ENCODE measurements around the gene NPHP4.

- TF ChIP-seq USF2 (IDR thresholded peaks at IDR 0.05; ENCODE audit: borderline replicate concordance, low read depth, low read length) (no peak), USF1 (IDR thresholded peaks at IDR 0.05; ENCODE audit: borderline replicate concordance, low read depth) (no peak), CTCF (IDR thresholded peaks at IDR 0.05) (no peak), NFIC (IDR thresholded peaks at IDR 0.05; ENCODE audit: borderline replicate concordance) (no peak), NRF1 (IDR thresholded peaks at IDR 0.05; ENCODE audit: low read depth, low read length) (no peak), YY1 (IDR thresholded peaks at IDR 0.05; ENCODE audit: low read depth) (no peak), SIN3A (IDR thresholded peaks at IDR 0.05; ENCODE audit: borderline replicate concordance, low read depth, low read length) (no peak), PBX3 (IDR thresholded peaks at IDR 0.05) (no peak), RFX5 (IDR thresholded peaks at IDR 0.05; ENCODE audit: low read length) (no peak), GABPA (IDR thresholded peaks at IDR 0.05; ENCODE audit: low read depth) (no peak)
- TF ChIP-seq, protein P1, sequence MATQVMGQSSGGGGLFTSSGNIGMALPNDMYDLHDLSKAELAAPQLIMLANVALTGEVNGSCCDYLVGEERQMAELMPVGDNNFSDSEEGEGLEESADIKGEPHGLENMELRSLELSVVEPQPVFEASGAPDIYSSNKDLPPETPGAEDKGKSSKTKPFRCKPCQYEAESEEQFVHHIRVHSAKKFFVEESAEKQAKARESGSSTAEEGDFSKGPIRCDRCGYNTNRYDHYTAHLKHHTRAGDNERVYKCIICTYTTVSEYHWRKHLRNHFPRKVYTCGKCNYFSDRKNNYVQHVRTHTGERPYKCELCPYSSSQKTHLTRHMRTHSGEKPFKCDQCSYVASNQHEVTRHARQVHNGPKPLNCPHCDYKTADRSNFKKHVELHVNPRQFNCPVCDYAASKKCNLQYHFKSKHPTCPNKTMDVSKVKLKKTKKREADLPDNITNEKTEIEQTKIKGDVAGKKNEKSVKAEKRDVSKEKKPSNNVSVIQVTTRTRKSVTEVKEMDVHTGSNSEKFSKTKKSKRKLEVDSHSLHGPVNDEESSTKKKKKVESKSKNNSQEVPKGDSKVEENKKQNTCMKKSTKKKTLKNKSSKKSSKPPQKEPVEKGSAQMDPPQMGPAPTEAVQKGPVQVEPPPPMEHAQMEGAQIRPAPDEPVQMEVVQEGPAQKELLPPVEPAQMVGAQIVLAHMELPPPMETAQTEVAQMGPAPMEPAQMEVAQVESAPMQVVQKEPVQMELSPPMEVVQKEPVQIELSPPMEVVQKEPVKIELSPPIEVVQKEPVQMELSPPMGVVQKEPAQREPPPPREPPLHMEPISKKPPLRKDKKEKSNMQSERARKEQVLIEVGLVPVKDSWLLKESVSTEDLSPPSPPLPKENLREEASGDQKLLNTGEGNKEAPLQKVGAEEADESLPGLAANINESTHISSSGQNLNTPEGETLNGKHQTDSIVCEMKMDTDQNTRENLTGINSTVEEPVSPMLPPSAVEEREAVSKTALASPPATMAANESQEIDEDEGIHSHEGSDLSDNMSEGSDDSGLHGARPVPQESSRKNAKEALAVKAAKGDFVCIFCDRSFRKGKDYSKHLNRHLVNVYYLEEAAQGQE (IDR thresholded peaks at IDR 0.05; ENCODE audit: low read depth, low read length), result no peak
Observed at GRCh38 chr1:5898266-5898665, 94.0 kb downstream of the NPHP4 start.
